ENCODE measurements around the gene TMBIM6. TPM values are rescaled to one million over a fixed set of nuclear protein-coding genes. Genes with fewer than 3 reads are reported as not detected.

Gene TMBIM6
- total and polyA plus RNA-seq, 10 donors = 100 to 437 (median 375) TPM

DNA sequence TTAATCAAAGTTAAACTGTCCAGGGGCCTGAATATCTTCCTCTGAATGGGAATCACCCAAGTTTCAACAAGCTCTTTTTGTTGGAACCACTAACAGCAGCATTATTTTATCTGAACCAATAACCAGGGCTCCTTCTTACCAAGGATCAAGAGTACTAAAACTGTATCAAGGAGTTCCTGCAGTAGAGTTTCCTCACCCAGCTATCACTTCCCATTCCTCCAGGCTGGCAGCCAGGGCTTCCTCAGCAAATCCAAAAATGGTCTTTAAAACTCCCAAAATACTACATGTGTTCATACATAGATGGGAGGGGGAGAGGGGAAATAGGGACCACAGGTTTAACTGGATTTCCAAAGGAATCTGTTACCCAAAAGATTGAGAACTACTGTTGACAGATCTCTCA, 44.6 kb upstream of the TMBIM6 start:
- no peak overlapping the region for H3K4me3 ChIP-seq
- intact Hi-C loops (cut with DNase I; ENCODE audit: low total_unique reads) = no loop called here
- no peaks in the 10 kb centered on the region for H3K27me3 ChIP-seq (replicated peaks in 1 of 7)
- TF ChIP-seq POLR2AphosphoS5 (IDR thresholded peaks at IDR 0.05) (no peak), POLR2A (IDR thresholded peaks at IDR 0.05) (no peak)
- TF ChIP-seq, protein P1, sequence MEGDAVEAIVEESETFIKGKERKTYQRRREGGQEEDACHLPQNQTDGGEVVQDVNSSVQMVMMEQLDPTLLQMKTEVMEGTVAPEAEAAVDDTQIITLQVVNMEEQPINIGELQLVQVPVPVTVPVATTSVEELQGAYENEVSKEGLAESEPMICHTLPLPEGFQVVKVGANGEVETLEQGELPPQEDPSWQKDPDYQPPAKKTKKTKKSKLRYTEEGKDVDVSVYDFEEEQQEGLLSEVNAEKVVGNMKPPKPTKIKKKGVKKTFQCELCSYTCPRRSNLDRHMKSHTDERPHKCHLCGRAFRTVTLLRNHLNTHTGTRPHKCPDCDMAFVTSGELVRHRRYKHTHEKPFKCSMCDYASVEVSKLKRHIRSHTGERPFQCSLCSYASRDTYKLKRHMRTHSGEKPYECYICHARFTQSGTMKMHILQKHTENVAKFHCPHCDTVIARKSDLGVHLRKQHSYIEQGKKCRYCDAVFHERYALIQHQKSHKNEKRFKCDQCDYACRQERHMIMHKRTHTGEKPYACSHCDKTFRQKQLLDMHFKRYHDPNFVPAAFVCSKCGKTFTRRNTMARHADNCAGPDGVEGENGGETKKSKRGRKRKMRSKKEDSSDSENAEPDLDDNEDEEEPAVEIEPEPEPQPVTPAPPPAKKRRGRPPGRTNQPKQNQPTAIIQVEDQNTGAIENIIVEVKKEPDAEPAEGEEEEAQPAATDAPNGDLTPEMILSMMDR (IDR thresholded peaks at IDR 0.05 in 8 of 11, conservative IDR thresholded peaks at IDR 0.05 in 3 of 11) = no peak
- no peak for DNase-seq
- H3K27ac ChIP-seq = no peak overlapping the region
- H3K4me1 ChIP-seq = peaks cover 22 to 74% (median 51%) of the 10 kb centered on the region in 6 donors
- no peaks in the 10 kb centered on the region for H3K9me3 ChIP-seq
- no peaks in the 10 kb centered on the region for H3K36me3 ChIP-seq

DNA sequence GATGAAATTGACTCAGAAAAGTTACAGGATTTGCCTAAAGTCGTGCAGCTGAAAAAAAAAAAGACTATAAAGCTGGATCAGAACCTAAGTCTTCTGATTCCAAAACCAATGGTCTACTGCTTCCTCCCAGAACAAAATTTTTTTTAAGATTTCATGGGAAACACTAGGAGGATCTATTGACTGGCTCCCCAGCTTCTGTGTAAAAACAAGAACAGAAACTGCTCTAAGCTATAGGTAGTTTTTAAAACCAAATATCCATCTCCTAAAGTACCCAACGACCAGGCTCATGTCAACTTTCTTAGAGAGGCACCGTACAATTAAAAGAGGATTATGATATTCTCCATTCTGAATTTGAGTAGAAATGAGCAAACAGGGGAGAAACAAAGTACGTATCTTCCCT, 43.5 kb upstream of the TMBIM6 start:
- TF ChIP-seq POLR2AphosphoS5 (IDR thresholded peaks at IDR 0.05) (no peak), POLR2A (IDR thresholded peaks at IDR 0.05) (no peak)
- TF ChIP-seq, protein P1 (IDR thresholded peaks at IDR 0.05 in 8 of 11, conservative IDR thresholded peaks at IDR 0.05 in 3 of 11) = no peak
- 67 to 81% (median 76%) methylated on average over 4 of the region's 4 CpGs for WGBS, 5 donors
- Histone ChIP-seq H3K4me3 (no peak overlapping the region), H3K36me3 (no peaks in the 10 kb centered on the region), H3K9me3 (no peaks in the 10 kb centered on the region), H3K4me1 (peaks cover 31 to 84% (median 59%) of the 10 kb centered on the region in 6 donors), H3K27ac (peak overlapping the region in 4 of 8 donors; percentile 56 to 81 (median 74)), H3K27me3 (replicated peaks in 1 of 7) (no peaks in the 10 kb centered on the region)
- no peak for DNase-seq
- intact Hi-C loops (cut with DNase I; ENCODE audit: low total_unique reads) = no loop called here

DNA sequence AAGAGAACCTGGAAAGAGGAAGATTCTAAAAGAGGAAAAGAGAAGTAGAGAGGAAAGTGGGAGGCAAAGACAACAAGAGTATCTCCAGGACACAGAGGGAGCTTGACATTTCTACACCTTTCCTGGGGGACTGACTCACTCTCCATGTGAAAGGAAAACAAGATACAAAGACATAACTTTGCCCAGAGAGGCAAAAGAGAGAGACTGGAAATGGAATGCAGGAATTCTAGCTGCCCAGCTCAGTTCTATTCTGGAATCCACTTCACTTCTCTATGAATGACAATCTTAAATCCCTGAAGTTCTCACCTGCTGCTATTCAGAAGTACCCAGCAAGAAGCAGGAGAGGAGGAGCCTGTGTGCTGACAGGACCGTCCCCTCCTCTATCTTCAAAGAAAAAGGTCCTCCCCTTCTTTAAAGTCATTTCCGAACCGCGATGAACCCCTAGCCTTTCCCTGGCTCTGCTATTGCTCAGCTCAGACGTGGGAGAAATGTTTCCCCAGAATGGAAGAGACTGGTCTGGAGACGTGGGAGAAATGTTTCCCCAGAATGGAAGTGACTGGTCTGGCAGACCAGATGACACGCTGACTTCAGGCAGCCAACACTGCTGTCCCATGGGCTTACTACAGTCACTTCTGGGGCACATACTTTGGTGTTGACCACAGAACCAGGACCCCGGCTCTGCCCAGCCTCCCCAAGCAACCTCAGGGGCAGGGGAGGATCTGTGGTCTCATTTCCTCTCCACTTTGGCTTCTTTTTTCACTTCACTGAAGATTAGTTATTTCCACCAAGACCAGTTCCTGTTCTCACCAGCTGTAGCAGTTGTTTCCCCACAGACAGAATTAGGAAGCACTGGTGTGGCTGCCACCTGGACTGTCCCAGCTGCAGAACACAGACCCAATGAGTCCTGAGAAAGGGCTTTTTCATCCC, 42.5 kb upstream of the TMBIM6 start:
- WGBS, 5 donors = 4 to 8% (median 6%) methylated on average over 8 of the region's 8 CpGs
- peak overlapping the region in 6 of 8 donors; percentile 9 to 54 (median 14) for H3K4me3 ChIP-seq
- peak; percentile 82 for DNase-seq

More for the DNA sequence above, 42.5 kb upstream of the TMBIM6 start:
- Histone ChIP-seq H3K27me3 (replicated peaks in 1 of 7) (no peaks in the 10 kb centered on the region), H3K36me3 (no peaks in the 10 kb centered on the region), H3K4me1 (peaks cover 36 to 95% (median 68%) of the 10 kb centered on the region in 6 donors), H3K9me3 (no peaks in the 10 kb centered on the region), H3K27ac (peak overlapping the region in 7 of 8 donors; percentile 56 to 83 (median 72))
- intact Hi-C loops (cut with DNase I; ENCODE audit: low total_unique reads) = no loop called here
- peak in 2 of 3 donors; percentile 69 to 70 for TF ChIP-seq POLR2AphosphoS5 (IDR thresholded peaks at IDR 0.05)
- TF ChIP-seq, protein P1 (IDR thresholded peaks at IDR 0.05 in 8 of 11, conservative IDR thresholded peaks at IDR 0.05 in 3 of 11) = no peak
- no peak for TF ChIP-seq POLR2A (IDR thresholded peaks at IDR 0.05)
